SU-DHL-6 (cell line): ENCODE measurements around the gene TANC1.

Experiments
- H2AFZ ChIP-seq: fragments of 200-600 bp; sonication (generic); 2 replicates; pipeline ENCODE4 v1.6.1; 2014; ENCODE audit warnings: low read depth, mild to moderate bottlenecking, moderate library complexity, mixed read lengths, antibody characterized with exemption, low read length; ENCODE audit not compliant: severe bottlenecking
- H3F3A ChIP-seq: fragments of 200-600 bp; shearing (Covaris generic); 2 replicates; pipeline ENCODE4 v1.6.0; 2016; ENCODE audit warnings: antibody characterized with exemption, mild to moderate bottlenecking; ENCODE audit not compliant: insufficient read depth
- H3K27ac ChIP-seq: fragments of 200-600 bp; sonication (generic); 2 replicates; pipeline ENCODE4 v1.5.1; 2016; ENCODE audit warnings: low read depth, mild to moderate bottlenecking, low read length, moderate library complexity, mixed read lengths
- H3K27me3 ChIP-seq: fragments of 200-600 bp; sonication (generic), shearing (Covaris generic); 2 replicates; pipeline ENCODE4 v1.6.0; 2014; ENCODE audit warnings: mild to moderate bottlenecking, low read length
- H3K36me3 ChIP-seq: fragments of 200-600 bp; sonication (generic); 2 replicates; pipeline ENCODE4 v1.6.1; 2014; ENCODE audit warnings: mild to moderate bottlenecking, low read length, mixed read lengths
- H3K4me2 ChIP-seq: fragments of 300-600, 200-600 bp; shearing (Covaris generic), sonication (generic); 2 replicates; pipeline ENCODE4 v1.6.0; 2014; ENCODE audit warnings: low read length, low read depth, mild to moderate bottlenecking; ENCODE audit not compliant: poor library complexity, severe bottlenecking
- H3K4me3 ChIP-seq: fragments of 200-600 bp; sonication (generic); 2 replicates; pipeline ENCODE4 v1.5.1; 2014; ENCODE audit warnings: antibody characterized with exemption, low read length, mild to moderate bottlenecking, mixed read lengths; ENCODE audit not compliant: insufficient read depth, poor library complexity, severe bottlenecking
- H3K79me2 ChIP-seq: fragments of 200-600 bp; sonication (generic); 2 replicates; pipeline ENCODE4 v1.6.1; 2014; ENCODE audit warnings: mild to moderate bottlenecking, low read length, moderate library complexity; ENCODE audit not compliant: insufficient read depth
- H3K9ac ChIP-seq: fragments of 200-600 bp; sonication (generic); 2 replicates; pipeline ENCODE4 v1.7.0; 2014; ENCODE audit warnings: mild to moderate bottlenecking, low read length
- H3K9me2 ChIP-seq: fragments of 200-600 bp; sonication (generic); replicated peaks from 2 replicates; pipeline ENCODE4 v1.6.1; 2014; ENCODE audit warnings: low read length; ENCODE audit not compliant: insufficient read depth
- H3K9me3 ChIP-seq: fragments of 200-600 bp; sonication (generic); 2 replicates; pipeline ENCODE4 v1.6.1; 2014; ENCODE audit warnings: low read length, mixed read lengths; ENCODE audit not compliant: insufficient read depth
- H4K20me1 ChIP-seq: fragments of 200-600 bp; sonication (generic); 2 replicates; pipeline ENCODE4 v1.6.1; 2014; ENCODE audit warnings: low read depth, mild to moderate bottlenecking, antibody characterized with exemption, low read length, moderate library complexity, mixed read lengths
- CTCF ChIP-seq: fragments of 200-600 bp; sonication (generic); IDR thresholded peaks from one replicate; pipeline ENCODE4 v1.5.1; 2017; ENCODE audit warnings: antibody characterized with exemption, mild to moderate bottlenecking, low read length, moderate library complexity; ENCODE audit not compliant: insufficient read depth, poor library complexity, severe bottlenecking
- EZH2phosphoT487 ChIP-seq: fragments of 200-600 bp; sonication (generic), shearing (Covaris generic); conservative IDR thresholded peaks from 2 replicates; pipeline ENCODE4 v1.6.1; 2018; ENCODE audit warnings: mild to moderate bottlenecking, antibody characterized with exemption, low read length, moderate library complexity, mixed read lengths

The TANC1 gene

DNA sequence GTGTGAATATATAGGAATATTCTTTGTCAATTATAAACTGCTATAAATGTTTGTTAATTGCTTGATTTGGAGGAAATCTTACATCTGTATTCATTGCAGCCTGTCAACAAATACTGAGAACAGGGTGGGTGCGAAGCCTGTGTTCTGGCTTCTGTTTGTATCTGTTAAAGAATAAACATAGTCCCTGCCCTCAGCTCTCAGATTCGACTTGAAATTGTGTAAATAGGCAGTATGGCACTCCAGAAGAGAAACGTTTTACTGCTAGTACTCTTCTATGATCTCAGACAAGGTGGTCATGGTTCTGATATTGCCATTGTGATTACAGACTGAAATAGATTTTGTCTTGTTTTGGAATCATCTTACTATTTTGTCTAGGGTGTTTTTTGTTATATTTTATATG, 92.1 kb downstream of the TANC1 start:
- TF ChIP-seq CTCF (no peak), EZH2phosphoT487 (no peak)
- H4K20me1 ChIP-seq: no peaks in the 10 kb centered on the region
- no peaks in the 10 kb centered on the region for H3K36me3 ChIP-seq
- no peaks in the 10 kb centered on the region for H3F3A ChIP-seq
- H3K9me2 ChIP-seq: no peaks in the 10 kb centered on the region
- no peak overlapping the region for H3K9ac ChIP-seq
- no peak overlapping the region for H3K27ac ChIP-seq
- no peak overlapping the region for H3K4me3 ChIP-seq
- H3K4me2 ChIP-seq: no peak overlapping the region
- no peak overlapping the region for H2AFZ ChIP-seq
- no peaks in the 10 kb centered on the region for H3K27me3 ChIP-seq
- H3K79me2 ChIP-seq: no peaks in the 10 kb centered on the region
- no peaks in the 10 kb centered on the region for H3K9me3 ChIP-seq

GRCh38 chr2:159063677-159064076, 95.2 kb downstream of the TANC1 start:
- Histone ChIP-seq H4K20me1 (no peaks in the 10 kb centered on the region), H2AFZ (no peak overlapping the region), H3K27me3 (no peaks in the 10 kb centered on the region), H3F3A (no peaks in the 10 kb centered on the region), H3K9ac (no peak overlapping the region), H3K9me2 (no peaks in the 10 kb centered on the region), H3K4me3 (no peak overlapping the region), H3K36me3 (no peaks in the 10 kb centered on the region), H3K9me3 (no peaks in the 10 kb centered on the region), H3K4me2 (no peak overlapping the region), H3K79me2 (no peaks in the 10 kb centered on the region), H3K27ac (no peak overlapping the region)
- TF ChIP-seq EZH2phosphoT487 (no peak), CTCF (no peak)

DNA sequence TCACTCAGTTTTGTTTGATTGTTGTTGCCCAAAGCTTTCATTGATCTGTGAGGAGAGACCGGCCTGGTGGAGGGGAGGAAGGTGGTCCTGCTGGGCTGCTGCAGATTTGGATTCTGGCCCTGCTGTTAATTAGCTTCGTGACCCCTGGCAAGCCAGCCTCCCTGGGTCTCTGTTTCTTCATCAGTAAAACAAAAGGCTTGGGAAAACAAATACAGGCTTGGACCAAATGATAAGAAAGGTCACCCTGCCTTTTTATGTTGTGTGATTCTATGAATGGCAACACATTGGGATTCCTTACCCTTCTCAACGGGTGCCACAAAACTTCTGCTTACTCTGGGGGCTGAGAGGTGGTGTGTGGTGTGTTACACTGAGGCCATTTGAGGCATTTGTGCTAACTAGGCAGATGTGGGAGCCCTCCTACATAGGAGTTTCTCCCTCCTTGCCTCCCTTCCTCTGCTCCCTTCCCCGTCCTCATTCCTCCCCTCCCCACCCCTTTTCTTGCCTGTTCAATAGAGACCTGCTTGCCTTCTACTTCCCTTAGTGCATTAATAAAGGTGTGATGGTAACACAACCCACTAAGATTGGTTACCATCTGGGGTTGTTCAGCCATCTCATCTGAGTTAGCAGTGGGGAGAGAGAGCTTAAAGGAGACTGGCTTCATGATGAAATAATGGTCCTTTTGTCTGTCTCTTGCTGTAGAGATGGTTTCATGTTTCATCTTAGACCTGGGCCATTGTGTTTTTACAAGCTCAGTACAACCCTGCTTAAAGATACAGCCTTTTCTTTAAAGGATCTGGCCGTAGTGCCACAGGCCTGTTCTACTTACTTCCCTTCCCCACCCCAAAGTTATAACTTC, 96.2 kb downstream of the TANC1 start:
- Histone ChIP-seq H3K36me3 (no peaks in the 10 kb centered on the region), H3K9me2 (no peaks in the 10 kb centered on the region), H3K79me2 (no peaks in the 10 kb centered on the region), H2AFZ (no peak overlapping the region), H4K20me1 (no peaks in the 10 kb centered on the region), H3F3A (no peaks in the 10 kb centered on the region), H3K9ac (no peak overlapping the region), H3K9me3 (no peaks in the 10 kb centered on the region), H3K27ac (no peak overlapping the region), H3K4me3 (no peak overlapping the region), H3K27me3 (no peaks in the 10 kb centered on the region), H3K4me2 (no peak overlapping the region)
- no peak for TF ChIP-seq CTCF
- no peak for TF ChIP-seq EZH2phosphoT487
